ENCODE data around the gene LDLRAD1. TPM values are rescaled to one million over a fixed set of nuclear protein-coding genes. Genes with fewer than 3 reads are reported as not detected.

The LDLRAD1 gene
- total RNA-seq, 1 experiment from 2014 or later: 0.30 TPM

DNA sequence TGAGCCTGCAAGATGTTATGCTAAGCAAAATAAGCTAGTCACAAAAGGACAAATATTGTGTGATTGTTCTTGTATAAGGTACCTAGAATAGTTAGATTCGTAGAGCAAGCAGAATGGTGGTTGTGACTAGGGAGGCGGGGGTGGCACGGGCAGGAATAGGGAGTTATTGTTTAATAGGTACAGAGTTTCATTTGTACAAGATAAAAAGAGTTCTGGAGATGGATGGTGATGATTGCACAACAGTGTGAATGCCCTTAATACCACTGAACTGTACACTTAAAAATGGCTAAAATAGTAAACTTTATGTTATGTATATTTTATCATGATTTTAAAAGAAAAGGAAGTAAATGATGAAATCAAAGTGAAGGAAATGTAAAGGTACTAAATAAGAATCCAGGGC, 51.2 kb downstream of the LDLRAD1 start:
- POLR2A ChIA-PET: no interaction called here
- DNase-seq (ENCODE audit: low read depth, low spot score) (no peak), ATAC-seq (no peak)

More for the DNA sequence above, 51.2 kb downstream of the LDLRAD1 start:
- Histone ChIP-seq H3K4me3 (replicated peaks in 1 of 2; ENCODE audit: low read depth in 1 of 2, low read length in 2 of 2) (no peak overlapping the region), H4K20me1 (ENCODE audit: insufficient read depth) (no peaks in the 10 kb centered on the region), H3K4me2 (ENCODE audit: low read length) (no peak overlapping the region), H3K36me3 (ENCODE audit: control insufficient read depth in 1 of 2, insufficient read depth in 2 of 2, low read length in 2 of 2) (peaks cover 50 to 63% of the 10 kb centered on the region in 2 experiments; a peak in 3 of 4 replicates), H3K9ac (ENCODE audit: low read length) (no peak overlapping the region), H3K4me1 (ENCODE audit: control insufficient read depth in 1 of 2, insufficient read depth in 2 of 2, low read length in 2 of 2) (no peaks in the 10 kb centered on the region), H3K27ac (ENCODE audit: low read depth, low read length) (no peak overlapping the region), H3K27me3 (ENCODE audit: insufficient read depth, low read length) (no peaks in the 10 kb centered on the region), H3K79me2 (ENCODE audit: insufficient read depth, low read length) (no peaks in the 10 kb centered on the region), H3K9me2 (ENCODE audit: insufficient read depth) (no peaks in the 10 kb centered on the region), H3K9me3 (ENCODE audit: control insufficient read depth in 1 of 2, insufficient read depth in 1 of 2, low read depth in 1 of 2, low read length in 2 of 2) (no peaks in the 10 kb centered on the region), H2AFZ (ENCODE audit: low read depth, low read length, poor library complexity, severe bottlenecking) (no peak overlapping the region)
- intact Hi-C loops (cut with micrococcal nuclease): no loop called here
- CTCF ChIA-PET: no interaction called here
- RAD21 ChIA-PET (ENCODE audit: low non-redundant PET in 1 of 2, low total read pairs in 2 of 2, uncharacterized antibody in 2 of 2, unreplicated experiment in 2 of 2): no interaction called here
- TF ChIP-seq TCF7L2 (IDR thresholded peaks at IDR 0.05; ENCODE audit: borderline replicate concordance, extremely low read depth, insufficient read depth, insufficient read length) (no peak), CEBPB (IDR thresholded peaks at IDR 0.05; ENCODE audit: low read depth) (no peak), SP1 (IDR thresholded peaks at IDR 0.05; ENCODE audit: low read depth) (no peak), POLR2AphosphoS5 (IDR thresholded peaks at IDR 0.05; ENCODE audit: low read depth, low read length) (no peak), SIN3A (IDR thresholded peaks at IDR 0.05; ENCODE audit: low read depth) (no peak), POLR2A (IDR thresholded peaks at IDR 0.05; ENCODE audit: borderline replicate concordance, extremely low read depth, insufficient read depth, insufficient read length) (no peak), ELF1 (IDR thresholded peaks at IDR 0.05; ENCODE audit: borderline replicate concordance, low read depth) (no peak), EZH2phosphoT487 (IDR thresholded peaks at IDR 0.05; ENCODE audit: borderline replicate concordance) (no peak), JUND (IDR thresholded peaks at IDR 0.05) (no peak), ZFX (IDR thresholded peaks at IDR 0.05) (no peak), EZH2 (IDR thresholded peaks at IDR 0.05) (no peak), FOSL1 (IDR thresholded peaks at IDR 0.05; ENCODE audit: low read depth) (no peak), SRF (IDR thresholded peaks at IDR 0.05; ENCODE audit: low read depth) (no peak), RAD21 (IDR thresholded peaks at IDR 0.05; ENCODE audit: low read depth) (no peak), ZNF274 (IDR thresholded peaks at IDR 0.05; ENCODE audit: low read depth, low read length) (no peak)
- TF ChIP-seq, protein P1, sequence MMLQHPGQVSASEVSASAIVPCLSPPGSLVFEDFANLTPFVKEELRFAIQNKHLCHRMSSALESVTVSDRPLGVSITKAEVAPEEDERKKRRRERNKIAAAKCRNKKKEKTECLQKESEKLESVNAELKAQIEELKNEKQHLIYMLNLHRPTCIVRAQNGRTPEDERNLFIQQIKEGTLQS (IDR thresholded peaks at IDR 0.05): no peak
- TF ChIP-seq, protein P2, sequence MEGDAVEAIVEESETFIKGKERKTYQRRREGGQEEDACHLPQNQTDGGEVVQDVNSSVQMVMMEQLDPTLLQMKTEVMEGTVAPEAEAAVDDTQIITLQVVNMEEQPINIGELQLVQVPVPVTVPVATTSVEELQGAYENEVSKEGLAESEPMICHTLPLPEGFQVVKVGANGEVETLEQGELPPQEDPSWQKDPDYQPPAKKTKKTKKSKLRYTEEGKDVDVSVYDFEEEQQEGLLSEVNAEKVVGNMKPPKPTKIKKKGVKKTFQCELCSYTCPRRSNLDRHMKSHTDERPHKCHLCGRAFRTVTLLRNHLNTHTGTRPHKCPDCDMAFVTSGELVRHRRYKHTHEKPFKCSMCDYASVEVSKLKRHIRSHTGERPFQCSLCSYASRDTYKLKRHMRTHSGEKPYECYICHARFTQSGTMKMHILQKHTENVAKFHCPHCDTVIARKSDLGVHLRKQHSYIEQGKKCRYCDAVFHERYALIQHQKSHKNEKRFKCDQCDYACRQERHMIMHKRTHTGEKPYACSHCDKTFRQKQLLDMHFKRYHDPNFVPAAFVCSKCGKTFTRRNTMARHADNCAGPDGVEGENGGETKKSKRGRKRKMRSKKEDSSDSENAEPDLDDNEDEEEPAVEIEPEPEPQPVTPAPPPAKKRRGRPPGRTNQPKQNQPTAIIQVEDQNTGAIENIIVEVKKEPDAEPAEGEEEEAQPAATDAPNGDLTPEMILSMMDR (IDR thresholded peaks at IDR 0.05 in 2 of 3, conservative IDR thresholded peaks at IDR 0.05 in 1 of 3; ENCODE audit: borderline replicate concordance in 1 of 3, insufficient read depth in 1 of 3, low read depth in 2 of 3, low read length in 2 of 3): no peak
- TF ChIP-seq, protein P3, sequence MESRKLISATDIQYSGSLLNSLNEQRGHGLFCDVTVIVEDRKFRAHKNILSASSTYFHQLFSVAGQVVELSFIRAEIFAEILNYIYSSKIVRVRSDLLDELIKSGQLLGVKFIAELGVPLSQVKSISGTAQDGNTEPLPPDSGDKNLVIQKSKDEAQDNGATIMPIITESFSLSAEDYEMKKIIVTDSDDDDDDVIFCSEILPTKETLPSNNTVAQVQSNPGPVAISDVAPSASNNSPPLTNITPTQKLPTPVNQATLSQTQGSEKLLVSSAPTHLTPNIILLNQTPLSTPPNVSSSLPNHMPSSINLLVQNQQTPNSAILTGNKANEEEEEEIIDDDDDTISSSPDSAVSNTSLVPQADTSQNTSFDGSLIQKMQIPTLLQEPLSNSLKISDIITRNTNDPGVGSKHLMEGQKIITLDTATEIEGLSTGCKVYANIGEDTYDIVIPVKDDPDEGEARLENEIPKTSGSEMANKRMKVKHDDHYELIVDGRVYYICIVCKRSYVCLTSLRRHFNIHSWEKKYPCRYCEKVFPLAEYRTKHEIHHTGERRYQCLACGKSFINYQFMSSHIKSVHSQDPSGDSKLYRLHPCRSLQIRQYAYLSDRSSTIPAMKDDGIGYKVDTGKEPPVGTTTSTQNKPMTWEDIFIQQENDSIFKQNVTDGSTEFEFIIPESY (IDR thresholded peaks at IDR 0.05; ENCODE audit: extremely low read depth, insufficient replicate concordance, low read length): no peak
- TF ChIP-seq, protein P4, sequence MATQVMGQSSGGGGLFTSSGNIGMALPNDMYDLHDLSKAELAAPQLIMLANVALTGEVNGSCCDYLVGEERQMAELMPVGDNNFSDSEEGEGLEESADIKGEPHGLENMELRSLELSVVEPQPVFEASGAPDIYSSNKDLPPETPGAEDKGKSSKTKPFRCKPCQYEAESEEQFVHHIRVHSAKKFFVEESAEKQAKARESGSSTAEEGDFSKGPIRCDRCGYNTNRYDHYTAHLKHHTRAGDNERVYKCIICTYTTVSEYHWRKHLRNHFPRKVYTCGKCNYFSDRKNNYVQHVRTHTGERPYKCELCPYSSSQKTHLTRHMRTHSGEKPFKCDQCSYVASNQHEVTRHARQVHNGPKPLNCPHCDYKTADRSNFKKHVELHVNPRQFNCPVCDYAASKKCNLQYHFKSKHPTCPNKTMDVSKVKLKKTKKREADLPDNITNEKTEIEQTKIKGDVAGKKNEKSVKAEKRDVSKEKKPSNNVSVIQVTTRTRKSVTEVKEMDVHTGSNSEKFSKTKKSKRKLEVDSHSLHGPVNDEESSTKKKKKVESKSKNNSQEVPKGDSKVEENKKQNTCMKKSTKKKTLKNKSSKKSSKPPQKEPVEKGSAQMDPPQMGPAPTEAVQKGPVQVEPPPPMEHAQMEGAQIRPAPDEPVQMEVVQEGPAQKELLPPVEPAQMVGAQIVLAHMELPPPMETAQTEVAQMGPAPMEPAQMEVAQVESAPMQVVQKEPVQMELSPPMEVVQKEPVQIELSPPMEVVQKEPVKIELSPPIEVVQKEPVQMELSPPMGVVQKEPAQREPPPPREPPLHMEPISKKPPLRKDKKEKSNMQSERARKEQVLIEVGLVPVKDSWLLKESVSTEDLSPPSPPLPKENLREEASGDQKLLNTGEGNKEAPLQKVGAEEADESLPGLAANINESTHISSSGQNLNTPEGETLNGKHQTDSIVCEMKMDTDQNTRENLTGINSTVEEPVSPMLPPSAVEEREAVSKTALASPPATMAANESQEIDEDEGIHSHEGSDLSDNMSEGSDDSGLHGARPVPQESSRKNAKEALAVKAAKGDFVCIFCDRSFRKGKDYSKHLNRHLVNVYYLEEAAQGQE (IDR thresholded peaks at IDR 0.05; ENCODE audit: low read depth): no peak
- BruUV-seq (replicated peaks): no TSS peak

All from HCT116 (cell line).